ENCODE results near the gene TUBA4A.

DNA sequence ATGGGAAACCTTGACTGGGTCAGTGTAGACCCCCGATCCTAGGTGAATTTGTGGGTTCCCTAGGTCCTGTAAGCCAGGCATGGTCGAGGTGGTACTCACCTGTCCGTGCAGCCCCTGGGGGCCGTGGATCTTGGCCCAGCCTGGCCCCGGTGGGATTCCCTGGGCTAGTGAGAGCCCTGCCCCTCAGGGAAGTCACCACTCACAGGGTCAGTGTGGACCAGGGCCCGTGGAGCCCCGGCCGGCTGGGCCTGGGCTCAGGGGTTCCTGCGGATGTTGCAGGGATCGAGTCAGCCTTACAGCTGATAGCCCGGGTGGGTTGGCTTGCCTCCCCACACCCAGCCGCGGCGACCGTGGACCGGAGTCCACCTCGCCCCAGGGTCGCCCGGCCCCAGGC lies 24.8 kb downstream of the TUBA4A start:
- TF ChIP-seq, protein P1, sequence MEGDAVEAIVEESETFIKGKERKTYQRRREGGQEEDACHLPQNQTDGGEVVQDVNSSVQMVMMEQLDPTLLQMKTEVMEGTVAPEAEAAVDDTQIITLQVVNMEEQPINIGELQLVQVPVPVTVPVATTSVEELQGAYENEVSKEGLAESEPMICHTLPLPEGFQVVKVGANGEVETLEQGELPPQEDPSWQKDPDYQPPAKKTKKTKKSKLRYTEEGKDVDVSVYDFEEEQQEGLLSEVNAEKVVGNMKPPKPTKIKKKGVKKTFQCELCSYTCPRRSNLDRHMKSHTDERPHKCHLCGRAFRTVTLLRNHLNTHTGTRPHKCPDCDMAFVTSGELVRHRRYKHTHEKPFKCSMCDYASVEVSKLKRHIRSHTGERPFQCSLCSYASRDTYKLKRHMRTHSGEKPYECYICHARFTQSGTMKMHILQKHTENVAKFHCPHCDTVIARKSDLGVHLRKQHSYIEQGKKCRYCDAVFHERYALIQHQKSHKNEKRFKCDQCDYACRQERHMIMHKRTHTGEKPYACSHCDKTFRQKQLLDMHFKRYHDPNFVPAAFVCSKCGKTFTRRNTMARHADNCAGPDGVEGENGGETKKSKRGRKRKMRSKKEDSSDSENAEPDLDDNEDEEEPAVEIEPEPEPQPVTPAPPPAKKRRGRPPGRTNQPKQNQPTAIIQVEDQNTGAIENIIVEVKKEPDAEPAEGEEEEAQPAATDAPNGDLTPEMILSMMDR (IDR thresholded peaks at IDR 0.05 in 8 of 11, conservative IDR thresholded peaks at IDR 0.05 in 3 of 11): no peak
- TF ChIP-seq POLR2A (IDR thresholded peaks at IDR 0.05): no peak

All from spleen (tissue), 7 donors.